ENCODE data around the gene DAZAP1.

The DAZAP1 gene

DNA sequence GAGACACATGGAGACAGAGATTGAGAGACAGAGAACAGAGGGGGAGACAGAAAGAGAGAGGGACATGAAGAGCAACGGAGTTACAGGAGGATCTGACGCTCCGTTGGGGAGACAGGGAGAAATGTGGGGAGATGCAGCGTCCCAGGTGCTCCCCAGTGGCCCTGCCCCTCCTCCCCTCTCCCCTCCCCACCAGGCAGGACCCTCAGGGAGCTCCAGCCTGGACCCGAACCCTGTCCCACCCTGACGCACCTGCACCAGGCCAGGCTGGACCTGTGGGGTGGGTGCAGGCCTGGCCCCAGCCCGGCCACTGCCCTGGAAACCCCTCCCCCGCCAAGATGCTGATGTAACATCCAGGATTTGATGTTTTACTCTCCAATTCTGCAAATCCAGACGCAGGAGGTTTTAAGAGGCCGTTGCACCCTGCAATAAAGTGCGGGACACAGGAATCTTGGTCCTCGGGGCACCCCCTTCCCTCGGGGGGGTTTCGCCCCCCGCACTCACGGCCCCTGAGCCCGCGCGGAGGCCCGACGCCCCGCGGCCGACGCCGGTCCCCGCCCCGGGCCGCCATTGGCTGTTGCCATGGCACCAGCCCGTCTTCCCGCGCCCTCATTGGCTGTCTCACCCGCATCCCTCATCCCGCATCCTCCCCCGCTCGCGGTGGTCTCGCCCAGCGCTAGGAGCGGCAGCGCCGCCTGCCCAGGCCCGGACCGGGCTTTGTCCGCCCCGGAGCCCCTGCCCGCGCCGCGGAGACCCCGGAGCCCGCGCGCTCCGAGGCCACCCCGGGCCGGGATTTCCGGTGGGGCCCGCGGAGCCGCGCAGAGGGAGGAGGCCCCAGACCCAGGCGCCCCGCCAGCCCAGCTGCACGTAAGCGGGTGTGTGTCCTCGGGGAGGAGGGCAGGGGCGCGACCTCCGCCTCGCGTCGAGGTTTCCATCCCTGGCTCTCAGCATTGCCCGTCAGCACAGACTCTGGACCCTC is 42.4 kb downstream of the DAZAP1 start, which contains the start of gene APC2:
TSS of gene APC2 (plus strand) at position 655 of the 976 bp plus-strand sequence. CDS start 2,881 bp downstream, outside the sequence.
- TF ChIP-seq, protein P1, sequence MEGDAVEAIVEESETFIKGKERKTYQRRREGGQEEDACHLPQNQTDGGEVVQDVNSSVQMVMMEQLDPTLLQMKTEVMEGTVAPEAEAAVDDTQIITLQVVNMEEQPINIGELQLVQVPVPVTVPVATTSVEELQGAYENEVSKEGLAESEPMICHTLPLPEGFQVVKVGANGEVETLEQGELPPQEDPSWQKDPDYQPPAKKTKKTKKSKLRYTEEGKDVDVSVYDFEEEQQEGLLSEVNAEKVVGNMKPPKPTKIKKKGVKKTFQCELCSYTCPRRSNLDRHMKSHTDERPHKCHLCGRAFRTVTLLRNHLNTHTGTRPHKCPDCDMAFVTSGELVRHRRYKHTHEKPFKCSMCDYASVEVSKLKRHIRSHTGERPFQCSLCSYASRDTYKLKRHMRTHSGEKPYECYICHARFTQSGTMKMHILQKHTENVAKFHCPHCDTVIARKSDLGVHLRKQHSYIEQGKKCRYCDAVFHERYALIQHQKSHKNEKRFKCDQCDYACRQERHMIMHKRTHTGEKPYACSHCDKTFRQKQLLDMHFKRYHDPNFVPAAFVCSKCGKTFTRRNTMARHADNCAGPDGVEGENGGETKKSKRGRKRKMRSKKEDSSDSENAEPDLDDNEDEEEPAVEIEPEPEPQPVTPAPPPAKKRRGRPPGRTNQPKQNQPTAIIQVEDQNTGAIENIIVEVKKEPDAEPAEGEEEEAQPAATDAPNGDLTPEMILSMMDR (IDR thresholded peaks at IDR 0.05; ENCODE audit: extremely low read depth, insufficient read depth, missing control alignments): no peak
- in situ Hi-C loops (cut with MboI; ENCODE audit: low pct_unique_long_range_greater_than_20kb, low sequenced_read_pairs, unreplicated experiment): no loop called here
- peak; percentile 83 for DNase-seq (ENCODE audit: low spot score)

DNA sequence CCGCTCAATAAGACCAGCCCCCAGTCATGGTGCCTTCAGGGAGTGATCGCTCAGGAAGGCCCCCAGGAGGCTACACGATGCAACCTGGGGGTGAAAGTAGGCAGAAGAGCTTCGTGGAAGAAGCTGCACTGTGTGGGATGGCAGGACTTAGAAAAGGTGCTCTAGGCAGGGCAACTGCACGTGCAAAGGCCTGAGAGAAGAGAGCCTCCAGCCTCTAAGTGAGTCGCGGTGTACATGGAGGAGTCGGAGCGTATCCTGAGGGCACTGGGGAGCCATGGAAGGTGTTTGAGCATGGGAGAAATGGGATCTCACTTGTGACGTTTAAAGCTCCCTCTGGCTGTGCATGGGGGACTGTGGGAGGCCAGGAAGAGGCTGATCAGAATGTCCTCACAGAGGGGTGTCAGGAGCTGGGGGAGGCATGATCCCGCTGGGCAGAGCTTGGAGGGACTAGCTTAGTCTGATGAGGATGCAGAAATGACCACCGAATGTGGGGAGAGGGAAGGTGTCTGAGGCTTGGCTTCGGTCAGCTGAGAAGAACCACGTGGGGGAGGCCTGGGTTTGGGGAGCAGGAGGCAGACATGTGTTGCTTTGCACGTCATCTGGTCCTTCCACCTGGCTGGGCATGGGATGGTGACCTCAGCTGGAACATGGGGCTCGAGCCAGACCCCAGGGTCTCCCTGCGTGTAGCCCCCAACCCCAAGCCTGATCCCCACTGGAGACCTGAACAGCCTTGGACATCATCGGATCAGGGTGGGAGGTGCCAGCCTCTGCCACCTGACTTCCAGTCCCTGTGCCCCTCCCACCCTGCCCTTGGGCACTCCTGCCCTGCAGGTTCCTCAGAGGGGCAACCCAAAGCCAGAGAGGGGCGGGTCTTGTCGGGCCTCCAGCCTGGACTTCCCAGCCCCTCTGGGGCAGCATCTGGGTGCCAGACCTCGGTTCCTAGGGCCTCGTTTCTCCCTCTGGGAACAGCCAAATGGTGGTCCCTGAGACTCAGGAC is 43.6 kb downstream of the DAZAP1 start:
- TF ChIP-seq, protein P1 (IDR thresholded peaks at IDR 0.05; ENCODE audit: extremely low read depth, insufficient read depth, missing control alignments): no peak
- DNase-seq (ENCODE audit: low spot score): no peak
- in situ Hi-C loops (cut with MboI; ENCODE audit: low pct_unique_long_range_greater_than_20kb, low sequenced_read_pairs, unreplicated experiment): no loop called here

DNA sequence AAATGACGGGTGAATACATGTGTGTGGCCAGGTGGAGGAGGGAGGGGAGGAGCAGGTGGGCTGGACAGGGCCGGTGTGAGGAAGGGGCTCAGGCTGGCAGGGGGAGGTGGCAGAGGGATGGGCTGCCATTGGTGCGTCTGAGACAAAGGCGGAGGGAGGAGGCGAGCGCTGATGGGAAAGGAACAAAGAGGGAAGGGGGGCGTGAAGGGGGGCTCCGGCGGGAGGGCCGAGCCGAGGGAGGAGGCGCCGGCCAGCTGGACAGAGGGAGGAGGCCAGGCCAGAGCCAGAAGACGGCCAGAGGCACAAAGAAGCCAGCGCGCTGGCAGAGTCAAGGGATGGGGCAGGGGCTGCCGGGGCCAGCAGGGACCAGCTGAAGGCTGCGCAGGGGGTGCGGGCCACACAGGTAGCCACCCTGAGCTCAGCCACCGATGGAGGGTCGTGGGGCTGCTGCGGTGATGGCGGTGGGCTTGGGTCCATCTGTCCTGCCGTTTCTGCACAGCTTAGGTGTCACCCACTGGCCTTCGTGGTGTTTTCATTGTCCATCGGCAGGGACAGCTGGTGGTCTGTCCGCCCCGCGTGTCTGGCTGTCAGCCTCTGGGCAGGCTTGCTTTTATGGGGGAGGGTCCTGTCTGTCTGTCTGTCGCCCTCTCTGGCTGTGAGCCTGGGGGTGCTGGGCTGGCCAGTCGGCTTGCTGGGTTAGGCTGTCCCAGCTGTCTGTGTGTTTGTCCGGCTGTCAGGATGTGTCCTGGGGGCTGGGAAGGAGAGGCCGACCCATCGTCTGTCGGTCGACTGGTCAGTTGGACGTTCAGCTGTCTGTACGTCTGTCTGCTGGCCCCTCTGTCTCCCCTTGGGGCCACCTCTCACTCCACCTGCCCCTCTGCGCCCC is 44.8 kb downstream of the DAZAP1 start:
- in situ Hi-C loops (cut with MboI; ENCODE audit: low pct_unique_long_range_greater_than_20kb, low sequenced_read_pairs, unreplicated experiment): no loop called here
- no peak for DNase-seq (ENCODE audit: low spot score)
- TF ChIP-seq, protein P1 (IDR thresholded peaks at IDR 0.05; ENCODE audit: extremely low read depth, insufficient read depth, missing control alignments): no peak

DNA sequence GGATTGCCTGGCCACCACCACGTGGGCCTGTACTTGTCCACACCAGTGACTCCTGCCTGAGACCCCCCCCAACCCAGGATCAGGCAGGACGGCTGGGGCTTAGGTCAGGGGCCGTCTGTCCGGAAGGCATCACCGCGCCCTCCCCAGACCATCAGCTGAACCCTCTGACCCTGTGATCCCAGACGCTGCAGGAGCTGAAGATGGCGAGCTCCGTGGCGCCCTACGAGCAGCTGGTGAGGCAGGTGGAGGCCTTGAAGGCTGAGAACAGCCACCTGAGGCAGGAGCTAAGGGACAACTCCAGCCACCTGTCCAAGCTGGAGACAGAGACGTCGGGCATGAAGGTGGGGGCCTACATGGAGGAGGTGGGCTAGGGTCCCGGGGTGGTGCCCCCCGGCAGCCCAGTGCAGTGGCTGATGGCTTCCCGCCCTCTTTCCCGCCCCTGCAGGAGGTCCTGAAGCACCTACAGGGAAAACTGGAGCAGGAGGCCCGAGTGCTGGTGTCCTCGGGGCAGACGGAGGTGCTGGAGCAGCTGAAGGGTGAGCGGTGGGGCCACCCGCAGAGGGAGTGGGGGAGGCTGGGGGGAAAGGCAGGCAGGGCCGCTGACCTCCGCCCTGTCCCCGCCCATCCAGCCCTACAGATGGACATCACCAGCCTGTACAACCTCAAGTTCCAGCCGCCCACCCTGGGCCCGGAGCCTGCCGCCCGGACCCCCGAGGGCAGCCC is 45.6 kb downstream of the DAZAP1 start:
- TF ChIP-seq, protein P1 (IDR thresholded peaks at IDR 0.05; ENCODE audit: extremely low read depth, insufficient read depth, missing control alignments): no peak
- in situ Hi-C loops (cut with MboI; ENCODE audit: low pct_unique_long_range_greater_than_20kb, low sequenced_read_pairs, unreplicated experiment): no loop called here
- no peak for DNase-seq (ENCODE audit: low spot score)

DNA sequence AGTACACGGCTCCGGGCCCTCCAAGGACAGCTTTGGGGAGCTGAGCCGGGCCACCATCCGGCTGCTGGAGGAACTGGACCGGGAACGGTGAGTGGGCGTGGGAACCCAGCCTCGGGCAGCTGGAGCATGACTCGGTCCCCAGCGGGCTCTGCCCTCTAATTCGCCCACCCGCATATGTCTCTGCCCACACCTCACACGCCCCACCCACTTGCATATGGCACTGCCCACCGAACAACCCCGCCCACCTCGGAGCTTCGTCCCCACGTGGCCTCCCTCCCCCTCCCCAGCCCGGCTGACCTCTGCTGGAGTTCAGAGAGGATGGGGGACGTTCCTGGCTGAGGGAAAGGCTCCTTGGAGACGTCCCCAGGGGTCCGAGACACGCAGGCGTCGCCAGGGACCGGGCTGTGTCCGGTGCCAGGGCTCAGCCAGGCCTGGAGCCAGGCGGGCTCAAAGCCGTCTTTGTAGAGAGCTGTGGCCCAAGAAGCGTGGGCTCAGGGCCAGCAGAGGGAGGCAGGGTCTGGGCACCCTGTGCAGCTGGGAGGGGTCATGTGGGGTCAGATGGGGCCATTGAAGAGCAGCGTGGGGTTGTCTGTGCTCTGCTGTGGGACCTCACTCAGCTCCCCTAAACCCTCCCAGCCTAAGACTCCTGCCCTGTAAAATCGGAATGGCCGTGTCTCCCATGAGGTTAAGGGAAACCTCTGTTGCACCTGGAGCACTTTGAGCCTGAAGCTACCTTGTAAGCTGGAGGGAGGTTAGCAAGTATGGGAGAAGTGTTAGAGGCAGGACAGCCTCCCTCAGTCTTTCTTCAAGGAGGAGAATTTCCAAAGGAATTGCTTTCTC is 46.4 kb downstream of the DAZAP1 start:
- in situ Hi-C loops (cut with MboI; ENCODE audit: low pct_unique_long_range_greater_than_20kb, low sequenced_read_pairs, unreplicated experiment): no loop called here
- DNase-seq (ENCODE audit: low spot score): no peak
- TF ChIP-seq, protein P1 (IDR thresholded peaks at IDR 0.05; ENCODE audit: extremely low read depth, insufficient read depth, missing control alignments): no peak

All from GM13977 (cell line).